Measurements from ENCODE around the gene SIPA1L3. TPM values are rescaled to one million over a fixed set of nuclear protein-coding genes. Genes with fewer than 3 reads are reported as not detected.

The SIPA1L3 gene
- polyA plus RNA-seq, 1 donor from 2014 or later, result 2.8 TPM

GRCh38 chr19:38196948-38197656 lies 290.1 kb downstream of the SIPA1L3 start:
- no peaks in the 10 kb centered on the region for H4K20me1 ChIP-seq (ENCODE audit: insufficient read depth)

More at GRCh38 chr19:38196948-38197656, 290.1 kb downstream of the SIPA1L3 start:
- Histone ChIP-seq H3K79me2 (replicated peaks; ENCODE audit: insufficient read depth, low read length) (no peaks in the 10 kb centered on the region), H3K9me3 (ENCODE audit: low read length) (no peaks in the 10 kb centered on the region), H3K4me2 (ENCODE audit: low read length) (no peak overlapping the region), H3K27ac (ENCODE audit: low read length) (no peak overlapping the region), H3K27me3 (ENCODE audit: insufficient read depth, low read depth, low read length) (no peaks in the 10 kb centered on the region), H3K36me3 (ENCODE audit: insufficient read depth, low read length) (no peaks in the 10 kb centered on the region), H3F3A (ENCODE audit: insufficient read depth, low read length, poor library complexity, severe bottlenecking) (no peaks in the 10 kb centered on the region), H3K9me2 (ENCODE audit: insufficient read depth, low read length) (no peaks in the 10 kb centered on the region), H2AFZ (ENCODE audit: low read depth, low read length) (no peak overlapping the region), H3K4me3 (ENCODE audit: low read length) (no peak overlapping the region), H3K9ac (ENCODE audit: low read length) (no peak overlapping the region)
- TF ChIP-seq EZH2 (IDR thresholded peaks at IDR 0.05; ENCODE audit: borderline replicate concordance, insufficient read depth, low read length, poor library complexity, severe bottlenecking), result no peak
- TF ChIP-seq RAD21 (conservative IDR thresholded peaks at IDR 0.05), result no peak
- no peak for TF ChIP-seq REST (IDR thresholded peaks at IDR 0.05; ENCODE audit: borderline replicate concordance)
- no peak for TF ChIP-seq SMC3 (conservative IDR thresholded peaks at IDR 0.05; ENCODE audit: poor library complexity)
- TF ChIP-seq POLR2AphosphoS5 (IDR thresholded peaks at IDR 0.05), result no peak
- TF ChIP-seq TAF1 (IDR thresholded peaks at IDR 0.05; ENCODE audit: low read depth), result no peak
- TF ChIP-seq MXI1 (conservative IDR thresholded peaks at IDR 0.05; ENCODE audit: poor library complexity, severe bottlenecking), result no peak
- TF ChIP-seq CTCF (IDR thresholded peaks at IDR 0.05; ENCODE audit: poor library complexity, severe bottlenecking), result no peak
- TF ChIP-seq EP300 (conservative IDR thresholded peaks at IDR 0.05; ENCODE audit: poor library complexity, severe bottlenecking), result no peak

Measured in neural cell (in vitro differentiated cells).